ENCODE measurements around the gene SPOCK1.
A peak's percentile ranks its signal among the peaks of the same experiment; 100 is the strongest.

SPOCK1 gene

GRCh38 chr5:137328463-137328862 lies 170.7 kb downstream of the SPOCK1 start:
- DNase-seq = no peak

DNA sequence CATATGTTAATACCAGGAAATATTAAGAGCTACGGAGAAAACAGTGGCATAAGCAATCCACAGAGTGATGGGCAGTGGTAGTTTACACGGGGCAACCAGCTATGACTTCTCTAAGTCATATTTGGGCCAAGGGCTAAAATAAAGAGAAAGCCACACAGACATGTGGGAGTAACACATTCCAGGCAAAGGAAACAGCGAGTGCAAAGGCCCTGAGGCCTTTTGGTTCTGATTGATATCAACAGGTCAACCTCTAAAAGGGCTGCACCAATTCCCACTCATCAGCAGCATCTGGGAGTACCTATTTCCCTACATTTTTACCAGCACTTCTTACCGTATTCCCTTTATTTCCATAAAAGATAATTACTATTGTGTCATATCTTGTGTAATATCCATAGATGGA lies 173.4 kb downstream of the SPOCK1 start:
- DNase-seq = no peak

GRCh38 chr5:137320056-137321045 lies 178.8 kb downstream of the SPOCK1 start:
- DNase-seq = peak; percentile 41

GRCh38 chr5:137318027-137318426 lies 181.1 kb downstream of the SPOCK1 start:
- DNase-seq = no peak

GRCh38 chr5:137316346-137316736 lies 182.8 kb downstream of the SPOCK1 start:
- DNase-seq = no peak

GRCh38 chr5:137315534-137316345 lies 183.4 kb downstream of the SPOCK1 start:
- no peak for DNase-seq

DNA sequence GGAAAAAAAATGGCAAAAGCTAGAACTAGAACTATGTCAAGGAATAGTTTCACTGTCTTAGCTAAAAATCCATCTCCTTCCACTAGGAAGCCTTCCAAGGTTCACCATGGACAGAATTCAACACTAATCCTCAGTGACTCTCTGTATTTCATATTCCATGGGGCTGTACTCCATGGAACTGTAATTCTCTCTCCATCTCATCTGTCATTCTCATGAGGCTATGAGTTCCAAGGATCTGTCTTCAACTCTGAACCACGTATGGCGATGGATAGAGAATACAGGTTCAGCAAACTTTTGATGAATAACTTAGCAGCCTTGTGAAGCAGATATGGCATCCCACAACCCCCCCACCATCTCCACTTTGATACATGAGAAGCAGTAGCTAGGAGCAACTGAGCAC lies 184.0 kb downstream of the SPOCK1 start:
- DNase-seq = no peak

- no peak for DNase-seq
These were observed 185.5 kb downstream of the SPOCK1 start for GRCh38 chr5:137313526-137314175.

DNA sequence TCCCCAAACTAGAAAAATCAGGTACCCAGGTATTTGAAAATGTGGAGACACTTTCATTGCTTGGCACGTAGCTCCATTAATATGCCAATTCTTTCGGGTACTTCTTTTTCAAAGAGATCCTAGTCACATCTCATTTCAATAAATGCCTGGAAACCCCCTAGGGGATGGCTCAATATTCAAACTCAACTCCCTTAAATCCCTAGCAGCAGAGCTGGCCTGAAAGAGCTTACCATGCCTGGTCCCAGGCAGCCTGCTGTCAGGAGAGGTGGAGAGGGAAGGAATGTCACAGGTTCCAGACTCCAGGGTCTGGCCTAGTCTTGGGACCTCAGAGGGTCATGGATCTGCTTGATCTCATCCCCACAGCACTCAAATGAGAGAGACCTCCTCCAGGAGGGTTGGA lies 187.1 kb downstream of the SPOCK1 start:
- no peak for DNase-seq

- DNase-seq = no peak
These were observed 188.9 kb downstream of the SPOCK1 start for GRCh38 chr5:137310051-137310730.

DNA sequence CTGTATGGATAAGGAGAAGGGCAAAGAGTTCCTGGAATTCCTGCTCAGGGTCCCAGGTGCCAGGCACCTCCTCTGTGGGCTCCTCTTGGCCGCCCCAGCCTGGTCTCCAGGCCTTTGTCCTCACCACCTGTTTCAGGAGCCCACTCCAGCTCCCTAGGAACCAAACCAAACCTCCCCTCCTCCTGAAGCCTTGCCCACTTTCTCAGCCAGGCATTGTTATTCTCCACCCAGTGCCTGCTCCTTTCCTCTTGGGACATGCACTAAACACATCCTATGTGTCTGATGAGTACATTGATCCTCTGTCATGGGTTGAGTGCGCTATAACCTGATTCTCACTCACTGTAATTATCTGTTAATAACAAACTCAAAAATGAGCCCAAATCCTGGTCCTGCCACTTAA lies 189.8 kb downstream of the SPOCK1 start:
- no peak for DNase-seq

DNA sequence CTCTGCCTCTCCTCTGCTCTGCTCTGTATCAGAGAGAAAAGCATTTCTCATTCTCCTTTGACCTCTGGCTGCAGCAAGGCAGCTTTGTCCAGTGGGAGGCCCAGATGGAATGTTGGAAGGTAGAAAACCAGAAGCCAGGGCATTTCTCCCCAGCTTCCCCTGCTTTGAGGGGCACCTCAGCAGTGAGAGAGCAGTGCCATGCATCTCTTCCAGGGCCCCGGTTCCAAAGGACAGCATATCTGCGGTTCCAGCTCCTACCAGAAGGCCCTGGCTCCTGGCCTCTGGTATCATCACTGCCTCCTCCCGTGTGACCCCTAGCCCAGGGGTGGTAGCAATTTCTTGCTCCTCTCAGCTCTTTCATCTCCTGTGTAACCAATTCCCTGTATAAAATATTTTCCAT lies 190.8 kb downstream of the SPOCK1 start:
- no peak for DNase-seq

DNA sequence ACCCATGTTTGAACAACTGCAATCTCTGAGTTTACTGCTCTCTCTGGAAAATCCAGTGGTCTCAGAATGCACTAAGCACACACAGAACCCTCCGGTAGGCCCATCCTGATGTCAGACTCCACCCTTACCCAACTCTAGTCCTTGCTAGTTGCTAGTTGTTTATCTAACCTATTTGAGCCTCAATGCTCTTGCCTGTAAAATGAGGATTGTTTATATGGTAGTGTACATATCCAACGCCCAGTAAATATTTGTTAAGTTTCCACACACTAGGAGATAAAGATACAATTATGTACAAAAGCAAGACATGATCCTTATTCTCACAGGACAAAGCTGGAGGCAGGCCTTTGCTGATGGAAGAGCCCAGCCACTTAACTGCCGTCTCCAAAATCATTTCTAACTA lies 192.2 kb downstream of the SPOCK1 start:
- no peak for DNase-seq

DNA sequence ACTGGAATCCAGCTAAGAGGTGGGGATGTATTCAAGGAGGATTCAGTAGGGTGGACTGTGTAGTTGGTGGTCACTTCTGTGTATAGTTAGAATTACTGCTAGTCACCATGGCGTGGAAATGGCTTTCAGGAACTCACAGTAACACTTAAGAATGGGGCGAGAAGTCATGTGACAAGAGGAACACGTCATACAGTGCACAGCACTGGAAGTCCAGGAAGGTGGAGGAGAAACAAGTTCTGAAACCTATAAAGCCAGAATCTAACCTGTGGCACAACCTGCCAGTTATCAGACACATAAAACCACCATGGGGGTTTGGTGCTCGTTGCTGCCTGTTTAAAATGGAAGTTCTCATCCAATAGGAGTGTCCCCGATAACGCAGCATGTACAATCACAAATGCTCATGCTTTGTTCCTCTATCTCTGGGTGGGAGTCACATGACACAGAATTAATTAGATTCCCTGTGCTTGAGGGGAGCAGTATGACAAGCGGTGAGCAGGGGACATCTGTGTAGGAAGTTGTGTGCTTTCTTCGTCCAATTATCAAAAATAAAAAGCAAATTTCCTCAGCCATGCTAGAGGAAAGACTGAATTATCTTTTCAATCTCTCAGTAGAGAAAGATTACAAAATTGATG lies 193.0 kb downstream of the SPOCK1 start:
- no peak for DNase-seq

- no peak for DNase-seq
These were observed 194.8 kb downstream of the SPOCK1 start for GRCh38 chr5:137304226-137304874.

DNA sequence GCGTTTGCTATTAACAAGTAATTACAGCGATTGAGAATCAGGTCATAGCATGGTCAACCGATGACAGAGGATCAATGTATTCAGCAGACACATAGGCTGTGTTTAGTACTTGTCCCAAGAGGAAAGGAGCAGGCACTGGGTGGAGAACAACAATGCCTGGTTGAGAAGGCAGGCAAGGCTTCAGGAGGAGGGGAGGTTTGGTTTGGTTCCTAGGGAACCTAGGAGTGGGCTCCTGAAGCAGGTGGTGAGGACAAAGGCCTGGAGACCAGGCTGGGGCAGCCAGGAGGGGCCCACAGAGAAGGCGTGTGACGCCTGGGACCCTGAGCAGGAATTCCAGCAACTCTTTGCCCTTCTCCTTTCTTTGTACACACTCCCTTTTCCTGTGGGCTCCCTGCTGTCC lies 195.6 kb downstream of the SPOCK1 start:
- no peak for DNase-seq

DNA sequence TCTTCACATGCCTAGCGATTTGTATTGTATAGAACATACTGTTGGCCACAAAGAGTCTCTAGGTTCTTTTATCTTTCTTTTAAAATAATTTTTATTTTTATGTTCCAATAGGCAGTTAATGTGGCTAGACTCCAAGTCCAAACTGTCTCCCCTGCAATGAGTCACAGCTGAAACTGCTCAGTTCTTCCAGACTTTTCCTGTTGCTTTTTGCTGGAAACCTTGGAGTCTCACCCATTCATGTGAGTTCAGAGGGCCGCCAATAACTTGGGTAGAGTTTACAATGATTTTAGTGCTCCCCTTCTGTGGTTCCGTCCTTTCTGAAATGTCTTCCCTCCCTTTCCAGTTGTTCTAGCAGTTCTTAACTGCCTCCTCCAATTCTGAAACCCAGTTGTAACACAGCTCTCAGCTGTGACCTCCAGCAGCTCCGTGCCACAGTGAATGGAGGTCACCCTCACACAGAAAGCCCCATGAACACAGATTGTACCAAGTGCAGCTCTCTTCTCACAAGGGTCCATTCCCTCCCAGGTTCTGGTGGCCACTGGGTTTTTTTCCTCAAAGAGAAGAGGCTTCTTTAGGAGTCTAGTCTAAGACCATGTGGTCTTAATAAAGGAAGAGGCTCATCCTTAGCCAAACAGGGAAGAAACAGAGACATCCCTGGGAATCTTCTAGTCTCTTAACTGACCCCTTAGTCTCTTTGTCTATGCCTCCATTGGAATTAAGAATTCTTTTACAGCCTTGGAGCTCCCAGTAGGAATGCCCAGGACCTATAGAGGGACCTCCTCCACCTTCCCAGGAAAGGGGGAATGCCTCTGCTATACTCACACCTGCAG lies 198.5 kb downstream of the SPOCK1 start:
- DNase-seq = no peak

DNA sequence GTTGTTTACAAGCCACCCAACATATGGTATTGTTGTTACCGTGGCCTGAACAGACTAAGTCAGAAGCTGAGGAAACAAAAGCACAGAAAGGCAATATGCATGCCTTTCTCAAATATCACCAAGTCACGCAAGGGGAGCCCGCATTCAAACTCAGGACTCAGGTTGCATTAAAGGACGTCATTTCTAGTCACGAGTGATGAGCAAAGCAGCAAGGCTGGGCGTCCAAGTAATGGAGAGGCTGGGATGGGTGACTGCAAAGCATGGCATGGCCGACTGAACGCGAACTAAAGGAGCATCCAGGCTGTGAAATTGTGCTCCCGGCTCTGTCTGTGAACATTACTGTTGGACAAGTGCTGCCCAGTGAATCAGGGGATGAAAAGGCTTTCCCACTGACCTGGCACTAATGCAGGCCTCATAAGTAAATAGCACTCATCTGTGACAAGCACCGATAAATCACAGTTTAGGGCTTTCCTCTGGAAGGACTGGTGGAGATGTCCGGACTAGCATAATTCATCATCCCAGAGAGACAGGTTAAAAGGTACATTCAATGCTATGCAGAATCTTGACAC lies 202.8 kb downstream of the SPOCK1 start:
- peak; percentile 40 for DNase-seq

GRCh38 chr5:137294604-137295003 lies 204.5 kb downstream of the SPOCK1 start:
- DNase-seq = no peak
